ENCODE data around the gene METTL2B. TPM values are rescaled to one million over a fixed set of nuclear protein-coding genes. Genes with fewer than 3 reads are reported as not detected.
A peak's percentile ranks its signal among the peaks of the same experiment; 100 is the strongest.

The METTL2B gene
- total and polyA plus RNA-seq, 2 of the 13 experiments (the other 11 are each of a cell fraction or from before 2014, with no cell fraction given): 15.5 to 33.1 TPM

DNA sequence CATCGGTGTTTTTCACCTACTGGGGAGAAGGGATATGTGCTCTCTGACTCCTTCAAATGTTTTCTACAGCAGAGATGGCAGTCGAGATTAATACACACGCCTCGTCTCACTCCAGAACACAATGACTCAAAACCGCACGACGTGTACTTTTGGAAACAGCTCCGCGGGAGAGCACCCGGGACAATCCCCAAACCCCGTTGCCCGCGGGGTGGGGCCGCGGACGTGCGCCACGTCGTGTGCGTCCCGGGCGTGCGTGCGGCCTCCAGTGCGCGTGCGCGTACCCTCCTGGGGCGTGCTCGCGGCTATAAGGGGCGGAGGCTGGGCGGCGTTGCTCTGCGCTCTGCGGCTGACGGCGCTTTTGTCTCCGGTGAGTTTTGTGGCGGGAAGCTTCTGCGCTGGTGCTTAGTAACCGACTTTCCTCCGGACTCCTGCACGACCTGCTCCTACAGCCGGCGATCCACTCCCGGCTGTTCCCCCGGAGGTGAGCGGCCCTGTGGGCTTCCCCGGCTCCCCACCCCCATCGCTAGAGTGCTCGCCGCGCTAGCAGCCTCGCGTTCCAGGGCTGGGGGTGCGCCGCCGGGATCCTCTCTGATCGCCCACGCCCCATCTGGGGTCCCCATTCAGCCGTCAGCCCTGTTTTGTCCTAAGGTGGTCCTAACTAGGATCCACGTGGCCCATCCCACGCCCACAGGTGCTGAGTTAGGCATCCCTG, 20.8 kb upstream of the METTL2B start, which contains the start of gene HILPDA (continued):
- TF ChIP-seq CCAR2 (optimal IDR thresholded peaks at IDR 0.05; ENCODE audit: low read depth, low read length) (no peak), JDP2 (CRISPR knock-in tag; IDR thresholded peaks at IDR 0.05; ENCODE audit: borderline replicate concordance) (no peak), RELA (CRISPR knock-in tag; IDR thresholded peaks at IDR 0.05) (no peak), ARID2 (CRISPR knock-in tag; IDR thresholded peaks at IDR 0.05; ENCODE audit: borderline replicate concordance) (no peak), GTF3A (CRISPR knock-in tag; conservative IDR thresholded peaks at IDR 0.05) (no peak), RNF2 (conservative IDR thresholded peaks at IDR 0.05; ENCODE audit: low read depth) (no peak), ZNF432 (CRISPR knock-in tag; IDR thresholded peaks at IDR 0.05; ENCODE audit: borderline replicate concordance) (no peak), KLF11 (CRISPR knock-in tag; IDR thresholded peaks at IDR 0.05) (no peak), RFXANK (CRISPR knock-in tag; IDR thresholded peaks at IDR 0.05) (no peak), DNMT1 (CRISPR knock-in tag; IDR thresholded peaks at IDR 0.05) (0 out of 2 replicates have a peak, but pooled peaks have one; percentile 45), POLR2G (IDR thresholded peaks at IDR 0.05; ENCODE audit: low read depth, low read length) (peak; percentile 91)
- TF ChIP-seq, protein P1, sequence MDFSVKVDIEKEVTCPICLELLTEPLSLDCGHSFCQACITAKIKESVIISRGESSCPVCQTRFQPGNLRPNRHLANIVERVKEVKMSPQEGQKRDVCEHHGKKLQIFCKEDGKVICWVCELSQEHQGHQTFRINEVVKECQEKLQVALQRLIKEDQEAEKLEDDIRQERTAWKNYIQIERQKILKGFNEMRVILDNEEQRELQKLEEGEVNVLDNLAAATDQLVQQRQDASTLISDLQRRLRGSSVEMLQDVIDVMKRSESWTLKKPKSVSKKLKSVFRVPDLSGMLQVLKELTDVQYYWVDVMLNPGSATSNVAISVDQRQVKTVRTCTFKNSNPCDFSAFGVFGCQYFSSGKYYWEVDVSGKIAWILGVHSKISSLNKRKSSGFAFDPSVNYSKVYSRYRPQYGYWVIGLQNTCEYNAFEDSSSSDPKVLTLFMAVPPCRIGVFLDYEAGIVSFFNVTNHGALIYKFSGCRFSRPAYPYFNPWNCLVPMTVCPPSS (IDR thresholded peaks at IDR 0.05): no peak
- TF ChIP-seq, protein P2, sequence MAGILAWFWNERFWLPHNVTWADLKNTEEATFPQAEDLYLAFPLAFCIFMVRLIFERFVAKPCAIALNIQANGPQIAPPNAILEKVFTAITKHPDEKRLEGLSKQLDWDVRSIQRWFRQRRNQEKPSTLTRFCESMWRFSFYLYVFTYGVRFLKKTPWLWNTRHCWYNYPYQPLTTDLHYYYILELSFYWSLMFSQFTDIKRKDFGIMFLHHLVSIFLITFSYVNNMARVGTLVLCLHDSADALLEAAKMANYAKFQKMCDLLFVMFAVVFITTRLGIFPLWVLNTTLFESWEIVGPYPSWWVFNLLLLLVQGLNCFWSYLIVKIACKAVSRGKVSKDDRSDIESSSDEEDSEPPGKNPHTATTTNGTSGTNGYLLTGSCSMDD (CRISPR knock-in tag; IDR thresholded peaks at IDR 0.05): no peak
- TF ChIP-seq, protein P3, sequence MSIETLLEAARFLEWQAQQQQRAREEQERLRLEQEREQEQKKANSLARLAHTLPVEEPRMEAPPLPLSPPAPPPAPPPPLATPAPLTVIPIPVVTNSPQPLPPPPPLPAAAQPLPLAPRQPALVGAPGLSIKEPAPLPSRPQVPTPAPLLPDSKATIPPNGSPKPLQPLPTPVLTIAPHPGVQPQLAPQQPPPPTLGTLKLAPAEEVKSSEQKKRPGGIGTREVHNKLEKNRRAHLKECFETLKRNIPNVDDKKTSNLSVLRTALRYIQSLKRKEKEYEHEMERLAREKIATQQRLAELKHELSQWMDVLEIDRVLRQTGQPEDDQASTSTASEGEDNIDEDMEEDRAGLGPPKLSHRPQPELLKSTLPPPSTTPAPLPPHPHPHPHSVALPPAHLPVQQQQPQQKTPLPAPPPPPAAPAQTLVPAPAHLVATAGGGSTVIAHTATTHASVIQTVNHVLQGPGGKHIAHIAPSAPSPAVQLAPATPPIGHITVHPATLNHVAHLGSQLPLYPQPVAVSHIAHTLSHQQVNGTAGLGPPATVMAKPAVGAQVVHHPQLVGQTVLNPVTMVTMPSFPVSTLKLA (IDR thresholded peaks at IDR 0.05): 0 out of 2 replicates have a peak, but pooled peaks have one; percentile 11
- TF ChIP-seq, protein P4, sequence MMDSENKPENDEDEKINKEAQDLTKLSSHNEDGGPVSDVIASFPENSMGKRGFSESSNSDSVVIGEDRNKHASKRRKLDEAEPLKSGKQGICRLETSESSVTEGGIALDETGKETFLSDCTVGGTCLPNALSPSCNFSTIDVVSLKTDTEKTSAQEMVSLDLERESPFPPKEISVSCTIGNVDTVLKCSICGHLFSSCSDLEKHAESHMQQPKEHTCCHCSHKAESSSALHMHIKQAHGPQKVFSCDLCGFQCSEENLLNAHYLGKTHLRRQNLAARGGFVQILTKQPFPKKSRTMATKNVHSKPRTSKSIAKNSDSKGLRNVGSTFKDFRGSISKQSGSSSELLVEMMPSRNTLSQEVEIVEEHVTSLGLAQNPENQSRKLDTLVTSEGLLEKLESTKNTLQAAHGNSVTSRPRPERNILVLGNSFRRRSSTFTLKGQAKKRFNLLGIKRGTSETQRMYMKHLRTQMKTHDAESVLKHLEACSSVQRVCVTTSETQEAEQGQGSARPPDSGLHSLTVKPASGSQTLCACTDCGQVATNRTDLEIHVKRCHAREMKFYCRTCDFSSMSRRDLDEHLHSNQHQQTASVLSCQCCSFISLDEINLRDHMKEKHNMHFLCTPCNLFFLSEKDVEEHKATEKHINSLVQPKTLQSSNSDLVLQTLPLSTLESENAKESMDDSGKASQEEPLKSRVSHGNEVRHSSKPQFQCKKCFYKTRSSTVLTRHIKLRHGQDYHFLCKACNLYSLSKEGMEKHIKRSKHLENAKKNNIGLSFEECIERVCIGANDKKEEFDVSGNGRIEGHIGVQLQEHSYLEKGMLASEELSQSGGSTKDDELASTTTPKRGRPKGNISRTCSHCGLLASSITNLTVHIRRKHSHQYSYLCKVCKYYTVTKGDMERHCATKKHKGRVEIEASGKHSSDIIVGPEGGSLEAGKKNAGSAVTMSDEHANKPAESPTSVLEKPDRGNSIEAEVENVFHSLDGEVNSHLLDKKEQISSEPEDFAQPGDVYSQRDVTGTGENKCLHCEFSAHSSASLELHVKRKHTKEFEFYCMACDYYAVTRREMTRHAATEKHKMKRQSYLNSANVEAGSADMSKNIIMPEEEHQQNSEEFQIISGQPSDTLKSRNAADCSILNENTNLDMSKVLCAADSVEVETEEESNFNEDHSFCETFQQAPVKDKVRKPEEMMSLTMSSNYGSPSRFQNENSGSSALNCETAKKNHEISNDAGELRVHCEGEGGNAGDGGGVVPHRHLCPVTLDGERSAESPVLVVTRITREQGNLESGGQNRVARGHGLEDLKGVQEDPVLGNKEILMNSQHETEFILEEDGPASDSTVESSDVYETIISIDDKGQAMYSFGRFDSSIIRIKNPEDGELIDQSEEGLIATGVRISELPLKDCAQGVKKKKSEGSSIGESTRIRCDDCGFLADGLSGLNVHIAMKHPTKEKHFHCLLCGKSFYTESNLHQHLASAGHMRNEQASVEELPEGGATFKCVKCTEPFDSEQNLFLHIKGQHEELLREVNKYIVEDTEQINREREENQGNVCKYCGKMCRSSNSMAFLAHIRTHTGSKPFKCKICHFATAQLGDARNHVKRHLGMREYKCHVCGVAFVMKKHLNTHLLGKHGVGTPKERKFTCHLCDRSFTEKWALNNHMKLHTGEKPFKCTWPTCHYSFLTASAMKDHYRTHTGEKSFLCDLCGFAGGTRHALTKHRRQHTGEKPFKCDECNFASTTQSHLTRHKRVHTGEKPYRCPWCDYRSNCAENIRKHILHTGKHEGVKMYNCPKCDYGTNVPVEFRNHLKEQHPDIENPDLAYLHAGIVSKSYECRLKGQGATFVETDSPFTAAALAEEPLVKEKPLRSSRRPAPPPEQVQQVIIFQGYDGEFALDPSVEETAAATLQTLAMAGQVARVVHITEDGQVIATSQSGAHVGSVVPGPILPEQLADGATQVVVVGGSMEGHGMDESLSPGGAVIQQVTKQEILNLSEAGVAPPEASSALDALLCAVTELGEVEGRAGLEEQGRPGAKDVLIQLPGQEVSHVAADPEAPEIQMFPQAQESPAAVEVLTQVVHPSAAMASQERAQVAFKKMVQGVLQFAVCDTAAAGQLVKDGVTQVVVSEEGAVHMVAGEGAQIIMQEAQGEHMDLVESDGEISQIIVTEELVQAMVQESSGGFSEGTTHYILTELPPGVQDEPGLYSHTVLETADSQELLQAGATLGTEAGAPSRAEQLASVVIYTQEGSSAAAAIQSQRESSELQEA (CRISPR knock-in tag; IDR thresholded peaks at IDR 0.05; ENCODE audit: not compliant biosample characterization): peak; percentile 81
